WTC11 (cell line): ENCODE measurements around the gene UBN1.

ENCODE experiments used
- ATF3 ChIP-seq: sonication (generic); formaldehyde crosslinking; conservative IDR thresholded peaks from 2 replicates; pipeline ENCODE4 v1.8.1; 2022; ENCODE audit warnings: mild to moderate bottlenecking, missing genetic modification reagents
- CBFB ChIP-seq: sonication (generic); formaldehyde crosslinking; IDR thresholded peaks from 2 replicates; pipeline ENCODE4 v1.8.1; 2022; ENCODE audit warnings: mild to moderate bottlenecking, low read depth, missing genetic modification reagents
- CTCF ChIP-seq: fragments of 200-600 bp; IDR thresholded peaks from 2 replicates; pipeline ENCODE4 v1.8.0; 2022; ENCODE audit warnings: antibody characterized with exemption
- SMAD4 ChIP-seq: sonication (generic); formaldehyde crosslinking; IDR thresholded peaks from 2 replicates; pipeline ENCODE4 v1.8.0; 2022; ENCODE audit warnings: mild to moderate bottlenecking, missing genetic modification reagents
- SP1 ChIP-seq: sonication (generic); formaldehyde crosslinking; conservative IDR thresholded peaks from 2 replicates; pipeline ENCODE4 v1.8.1; 2022; ENCODE audit warnings: missing genetic modification reagents
- ZBTB43 ChIP-seq: sonication (generic); formaldehyde crosslinking; IDR thresholded peaks from 2 replicates; pipeline ENCODE4 v1.8.1; 2023; ENCODE audit warnings: mild to moderate bottlenecking, missing genetic modification reagents
- ZNF532 ChIP-seq: fragments of 250-450 bp; sonication (Bioruptor Pico); IDR thresholded peaks from 2 replicates; pipeline ENCODE4 v1.9.0; 2021; ENCODE audit warnings: mild to moderate bottlenecking, borderline replicate concordance

- TF ChIP-seq ZNF532 (CRISPR knock-in tag) (no peak), CTCF (no peak), ZBTB43 (CRISPR knock-in tag) (no peak), SP1 (no peak), SMAD4 (CRISPR knock-in tag) (no peak), CBFB (CRISPR knock-in tag) (no peak), ATF3 (CRISPR knock-in tag) (no peak)
Measured at GRCh38 chr16:4868535-4868934, 21.3 kb downstream of the UBN1 start.
